GM21367 (cell line): ENCODE measurements around the gene SLC16A3.

Experiments used
- ATAC-seq: cut with Tn5 transposase; IDR thresholded peaks from one replicate; pipeline ENCODE4 v1.9.1; 2021; ENCODE audit not compliant: unreplicated experiment

The SLC16A3 gene

DNA sequence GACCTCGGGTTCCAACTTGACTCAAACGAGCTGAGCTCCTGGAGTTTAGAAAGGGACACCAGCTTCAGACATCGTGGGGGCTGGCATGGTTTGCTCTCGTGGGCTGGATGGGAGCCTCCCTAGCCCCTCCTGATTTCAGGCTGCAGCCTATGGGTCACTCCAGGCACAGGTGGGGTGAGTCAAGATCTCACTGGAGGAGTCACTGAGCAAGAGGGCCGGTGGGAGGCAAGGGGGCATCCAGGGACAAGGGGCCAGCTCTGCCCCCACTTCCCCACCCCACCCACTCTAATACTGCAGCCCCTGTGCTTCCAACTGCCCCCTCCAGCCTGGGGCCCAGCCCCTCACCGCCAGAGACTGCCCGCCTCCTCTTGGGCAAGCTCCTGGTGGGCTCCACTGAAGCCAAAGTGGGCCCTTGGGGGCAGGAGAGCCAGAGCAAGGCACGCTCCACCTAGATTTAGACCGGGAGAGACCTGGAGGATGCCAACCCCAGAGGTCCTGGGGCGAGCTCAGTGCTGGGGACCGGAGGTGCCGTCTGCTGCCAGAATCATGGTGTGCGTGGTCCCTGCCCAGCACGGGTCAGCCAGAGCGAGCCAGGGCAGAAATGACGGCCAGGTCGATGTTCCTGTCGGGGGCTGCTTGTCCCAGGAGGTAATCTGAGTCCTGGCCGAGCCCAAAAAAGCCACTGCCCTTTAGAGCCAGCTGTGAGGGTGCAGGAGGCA is 6.4 kb downstream of the SLC16A3 start:
- no peak for ATAC-seq

DNA sequence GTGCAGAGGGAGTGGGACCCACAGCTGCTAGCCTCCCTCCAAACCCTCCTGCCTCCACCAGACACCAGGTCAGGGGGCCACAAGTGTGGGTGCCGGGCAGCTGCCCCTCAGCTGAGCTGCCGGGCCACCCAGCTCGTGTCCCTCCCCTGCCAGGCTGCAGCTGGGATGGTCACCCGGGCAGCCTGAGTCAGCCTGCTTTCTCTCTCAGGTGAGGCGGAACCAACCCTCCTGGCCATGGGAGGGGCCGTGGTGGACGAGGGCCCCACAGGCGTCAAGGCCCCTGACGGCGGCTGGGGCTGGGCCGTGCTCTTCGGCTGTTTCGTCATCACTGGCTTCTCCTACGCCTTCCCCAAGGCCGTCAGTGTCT is 6.9 kb downstream of the SLC16A3 start:
- no peak for ATAC-seq

DNA sequence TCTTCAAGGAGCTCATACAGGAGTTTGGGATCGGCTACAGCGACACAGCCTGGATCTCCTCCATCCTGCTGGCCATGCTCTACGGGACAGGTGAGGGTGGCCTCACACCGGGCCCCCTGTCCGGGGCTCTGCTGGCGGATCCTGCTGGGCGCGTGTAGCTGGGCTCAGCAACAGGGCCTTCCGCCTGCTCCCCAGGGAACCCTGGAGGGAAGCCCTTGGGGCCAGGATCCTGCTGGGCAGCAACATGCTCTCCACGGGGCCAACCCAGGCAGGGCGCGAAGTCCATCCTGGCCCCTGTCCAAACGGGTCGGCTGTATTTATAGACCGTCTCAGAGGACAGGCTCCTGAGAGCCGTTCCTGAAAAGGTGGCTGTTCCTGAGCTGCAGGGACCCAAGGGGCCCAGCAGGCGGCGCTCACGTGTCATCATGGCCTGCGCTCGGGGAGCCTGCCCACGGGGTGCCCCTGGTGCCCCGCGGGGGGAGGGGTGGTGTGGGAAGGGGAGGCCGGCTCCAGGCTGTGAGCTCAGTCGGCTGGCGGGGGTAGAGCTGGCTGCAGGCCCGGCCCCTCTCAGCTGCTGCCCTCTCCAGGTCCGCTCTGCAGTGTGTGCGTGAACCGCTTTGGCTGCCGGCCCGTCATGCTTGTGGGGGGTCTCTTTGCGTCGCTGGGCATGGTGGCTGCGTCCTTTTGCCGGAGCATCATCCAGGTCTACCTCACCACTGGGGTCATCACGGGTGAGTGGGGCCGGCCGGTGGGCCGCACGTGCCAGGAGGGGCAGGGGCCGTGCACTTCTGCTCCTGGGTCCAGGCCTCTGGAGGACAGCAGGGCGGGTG is 7.5 kb downstream of the SLC16A3 start:
- no peak for ATAC-seq

DNA sequence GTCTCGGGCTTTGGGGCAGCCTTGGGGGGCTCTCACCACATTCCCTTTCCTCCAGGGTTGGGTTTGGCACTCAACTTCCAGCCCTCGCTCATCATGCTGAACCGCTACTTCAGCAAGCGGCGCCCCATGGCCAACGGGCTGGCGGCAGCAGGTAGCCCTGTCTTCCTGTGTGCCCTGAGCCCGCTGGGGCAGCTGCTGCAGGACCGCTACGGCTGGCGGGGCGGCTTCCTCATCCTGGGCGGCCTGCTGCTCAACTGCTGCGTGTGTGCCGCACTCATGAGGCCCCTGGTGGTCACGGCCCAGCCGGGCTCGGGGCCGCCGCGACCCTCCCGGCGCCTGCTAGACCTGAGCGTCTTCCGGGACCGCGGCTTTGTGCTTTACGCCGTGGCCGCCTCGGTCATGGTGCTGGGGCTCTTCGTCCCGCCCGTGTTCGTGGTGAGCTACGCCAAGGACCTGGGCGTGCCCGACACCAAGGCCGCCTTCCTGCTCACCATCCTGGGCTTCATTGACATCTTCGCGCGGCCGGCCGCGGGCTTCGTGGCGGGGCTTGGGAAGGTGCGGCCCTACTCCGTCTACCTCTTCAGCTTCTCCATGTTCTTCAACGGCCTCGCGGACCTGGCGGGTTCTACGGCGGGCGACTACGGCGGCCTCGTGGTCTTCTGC is 8.4 kb downstream of the SLC16A3 start:
- no peak for ATAC-seq

DNA sequence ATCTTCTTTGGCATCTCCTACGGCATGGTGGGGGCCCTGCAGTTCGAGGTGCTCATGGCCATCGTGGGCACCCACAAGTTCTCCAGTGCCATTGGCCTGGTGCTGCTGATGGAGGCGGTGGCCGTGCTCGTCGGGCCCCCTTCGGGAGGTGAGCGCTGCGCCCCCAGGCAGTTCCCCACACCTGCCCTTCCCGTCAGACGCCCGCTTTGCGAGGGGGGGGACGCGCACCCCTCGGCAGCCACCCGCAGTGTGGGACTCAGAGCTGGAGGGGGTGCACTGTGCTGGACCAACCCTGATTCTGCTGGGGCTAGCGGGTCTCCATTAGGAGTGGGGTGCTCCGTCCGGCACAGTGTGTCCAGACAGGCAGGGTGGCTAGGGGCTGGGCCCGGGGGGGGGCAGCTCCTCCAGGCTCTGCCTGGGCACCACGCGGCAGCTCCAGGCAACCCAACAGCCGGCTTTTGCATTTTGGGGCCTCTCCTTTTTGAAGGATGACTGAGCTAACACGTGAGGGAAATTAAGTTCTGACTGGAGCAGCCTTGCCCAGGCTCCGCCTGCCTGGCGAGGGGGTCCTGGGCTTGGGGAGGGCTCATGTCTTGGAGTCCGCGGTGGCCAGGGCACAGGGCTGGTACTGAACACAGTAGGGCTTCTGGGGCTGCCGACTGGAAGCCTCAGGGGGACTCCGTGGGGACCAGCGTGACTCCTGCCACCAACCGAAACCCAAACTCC is 9.1 kb downstream of the SLC16A3 start:
- ATAC-seq: no peak

DNA sequence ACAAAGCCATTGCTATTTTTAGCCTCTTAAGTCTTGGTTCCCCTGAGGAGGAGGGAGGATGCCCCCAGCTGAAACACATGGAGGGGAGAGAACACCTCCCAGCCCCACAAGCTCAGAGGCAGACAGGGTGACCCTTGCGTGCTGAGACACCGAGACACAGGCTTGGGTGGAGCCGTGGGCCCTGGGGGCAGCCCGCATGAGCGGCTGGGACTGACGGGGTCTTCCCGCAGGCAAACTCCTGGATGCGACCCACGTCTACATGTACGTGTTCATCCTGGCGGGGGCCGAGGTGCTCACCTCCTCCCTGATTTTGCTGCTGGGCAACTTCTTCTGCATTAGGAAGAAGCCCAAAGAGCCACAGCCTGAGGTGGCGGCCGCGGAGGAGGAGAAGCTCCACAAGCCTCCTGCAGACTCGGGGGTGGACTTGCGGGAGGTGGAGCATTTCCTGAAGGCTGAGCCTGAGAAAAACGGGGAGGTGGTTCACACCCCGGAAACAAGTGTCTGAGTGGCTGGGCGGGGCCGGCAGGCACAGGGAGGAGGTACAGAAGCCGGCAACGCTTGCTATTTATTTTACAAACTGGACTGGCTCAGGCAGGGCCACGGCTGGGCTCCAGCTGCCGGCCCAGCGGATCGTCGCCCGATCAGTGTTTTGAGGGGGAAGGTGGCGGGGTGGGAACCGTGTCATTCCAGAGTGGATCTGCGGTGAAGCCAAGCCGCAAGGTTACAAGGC is 9.8 kb downstream of the SLC16A3 start:
- ATAC-seq: no peak

DNA sequence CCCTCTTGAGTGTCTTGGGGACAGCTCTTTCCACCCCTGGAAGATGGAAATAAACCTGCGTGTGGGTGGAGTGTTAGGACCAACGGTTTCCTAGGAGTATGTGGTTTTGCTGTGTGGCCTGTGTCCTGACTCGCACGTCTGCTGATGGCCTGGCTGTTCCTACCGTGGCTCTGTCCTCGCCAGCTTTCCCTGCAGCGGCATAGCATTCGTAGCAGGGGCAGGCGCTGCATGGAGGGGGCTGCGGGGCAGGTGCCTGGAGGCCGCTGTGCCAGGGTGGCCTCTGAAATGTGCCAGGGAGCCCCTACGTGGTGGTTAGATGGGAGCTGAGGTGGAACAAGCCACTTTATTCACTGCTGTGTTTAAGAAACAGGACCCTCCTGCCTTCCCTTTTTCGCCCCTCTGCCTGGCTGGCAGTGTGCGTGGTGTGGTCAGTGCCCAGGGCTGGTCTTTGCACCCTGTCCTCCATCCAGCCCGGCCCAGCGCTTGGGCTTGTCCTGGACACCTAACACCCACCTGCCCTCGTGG is 10.6 kb downstream of the SLC16A3 start:
- ATAC-seq: no peak

DNA sequence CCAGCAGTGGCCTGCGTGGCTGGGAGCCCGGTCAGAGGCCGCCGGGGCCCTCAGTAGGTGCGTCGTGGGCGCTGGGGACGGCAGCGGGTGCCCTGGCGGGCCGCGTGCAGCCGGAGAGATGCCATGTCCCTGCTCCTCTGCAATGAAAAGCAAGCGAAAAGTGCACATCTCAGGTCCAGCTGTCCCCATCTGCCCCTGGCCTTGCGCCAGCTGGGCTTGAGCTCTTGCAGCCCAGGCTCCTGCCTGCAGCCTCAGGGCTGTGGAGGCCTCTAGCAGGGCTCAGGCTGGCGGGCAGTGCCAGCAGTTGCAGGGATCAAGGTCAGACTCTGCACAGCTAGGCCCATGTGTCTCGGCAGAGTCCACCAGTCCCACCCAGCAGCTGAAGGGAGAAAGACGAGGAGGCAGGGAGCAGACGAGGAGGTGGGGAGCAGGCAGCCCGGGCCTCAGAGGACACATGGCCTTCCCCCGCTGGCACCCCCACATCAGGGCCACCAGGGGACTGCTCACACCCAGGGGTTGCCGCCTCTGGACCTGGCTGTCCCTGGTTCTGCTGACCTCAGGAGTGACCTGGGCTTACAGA is 11.2 kb downstream of the SLC16A3 start:
- no peak for ATAC-seq

DNA sequence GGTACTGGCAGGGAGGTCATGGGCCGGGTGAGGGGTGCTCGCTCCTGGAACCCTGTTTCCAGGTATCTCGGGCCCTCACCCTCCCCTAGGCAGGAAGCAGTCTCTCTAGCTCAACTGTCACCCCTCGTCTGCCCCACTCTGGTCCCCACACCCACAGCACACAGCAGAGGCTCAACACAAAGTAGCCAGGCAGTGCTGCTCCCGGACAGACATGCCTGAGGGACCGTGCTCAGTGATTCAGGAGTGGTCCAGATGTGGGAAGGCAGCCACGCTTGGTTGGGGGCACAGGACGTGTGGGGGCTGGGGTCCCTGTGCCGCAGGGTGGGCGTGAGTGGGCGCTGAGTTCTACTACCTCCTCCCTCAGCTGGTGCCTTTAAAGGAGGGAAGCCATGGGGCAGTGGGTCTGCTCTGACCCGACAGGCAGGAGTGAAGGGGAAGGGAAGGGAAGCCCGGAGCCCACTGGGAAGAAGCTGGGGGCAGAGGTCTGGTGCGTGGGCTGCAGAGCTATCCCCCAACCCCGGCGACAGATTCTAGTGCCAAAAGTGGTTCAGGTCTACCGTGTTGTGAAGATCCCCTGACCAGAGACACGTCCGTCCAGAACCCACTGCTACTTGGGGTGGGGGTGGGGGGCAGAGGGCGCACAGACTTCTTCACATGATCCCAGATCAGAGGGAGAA is 11.8 kb downstream of the SLC16A3 start:
- ATAC-seq: no peak

DNA sequence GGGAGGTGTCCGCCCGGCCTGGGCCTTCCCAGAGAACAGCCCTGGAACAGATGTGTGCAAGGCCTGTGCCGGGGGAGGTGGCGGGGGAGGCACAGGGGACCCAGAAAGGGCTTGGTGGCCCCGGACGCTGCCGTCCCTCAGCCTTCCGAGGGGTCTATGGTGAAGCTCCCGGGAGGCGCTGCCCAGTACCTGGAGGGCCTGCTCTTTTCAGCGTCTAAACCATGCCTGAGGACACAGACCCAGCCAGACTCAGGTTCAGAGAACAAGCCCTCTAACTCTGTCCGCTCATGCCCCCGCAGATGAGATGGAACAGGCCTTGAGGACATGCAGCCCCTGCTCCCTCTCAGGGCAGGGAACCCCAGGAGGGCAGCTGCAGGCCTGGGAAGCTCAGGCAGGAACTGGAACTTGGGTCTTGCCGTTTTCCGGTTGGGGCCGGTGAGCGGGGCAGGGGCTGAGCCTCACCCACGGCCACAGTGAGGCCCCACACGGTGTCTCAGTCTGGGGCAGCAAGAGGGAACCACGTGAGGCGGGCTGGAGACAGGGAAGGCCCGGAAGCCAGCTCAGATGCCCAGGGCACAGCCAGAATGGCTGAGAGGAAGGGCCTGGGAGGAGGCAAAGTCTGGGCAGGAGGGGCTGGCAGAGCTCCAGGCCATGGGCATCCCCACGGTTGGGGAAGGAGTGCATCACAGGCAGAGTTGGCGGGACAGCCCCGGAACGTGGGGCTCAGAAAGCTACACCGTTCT is 12.5 kb downstream of the SLC16A3 start:
- no peak for ATAC-seq

DNA sequence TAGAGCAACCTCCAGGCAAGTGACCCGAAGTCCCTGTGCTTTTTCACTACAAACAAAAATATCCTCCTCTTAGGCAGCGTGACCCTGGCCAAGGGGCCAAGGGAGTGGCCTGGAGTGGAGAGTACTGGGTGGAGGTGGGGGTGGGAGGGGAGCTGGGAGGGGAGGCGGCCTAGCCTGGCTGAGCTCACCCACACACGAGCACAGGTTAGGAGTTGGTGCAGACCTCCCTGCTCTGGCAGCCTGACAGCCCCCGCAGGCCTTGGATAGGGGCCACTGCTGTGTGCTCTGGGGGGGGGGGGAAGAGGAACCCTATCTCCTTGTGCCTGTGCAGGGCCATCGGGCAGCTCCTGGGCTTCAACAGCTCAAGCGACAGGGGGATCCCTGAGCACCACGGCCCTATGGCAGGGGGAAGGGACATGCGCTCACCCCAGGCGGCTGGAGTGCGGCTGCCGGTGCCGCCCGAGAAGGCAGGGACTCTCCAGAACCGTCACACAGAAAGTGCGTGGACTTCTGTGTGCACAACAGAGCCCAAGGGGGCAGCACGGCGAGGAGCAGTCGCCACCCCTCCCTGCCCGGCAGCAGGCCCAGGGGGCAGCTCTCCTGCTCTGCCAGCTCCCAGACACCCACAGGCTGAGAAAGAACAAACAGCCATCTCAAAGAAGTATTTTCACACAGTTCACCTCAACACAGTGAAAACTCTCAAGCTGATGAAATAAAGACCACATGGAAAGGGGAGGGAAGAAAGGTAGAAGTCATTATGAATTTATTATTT is 13.3 kb downstream of the SLC16A3 start:
- ATAC-seq: no peak

DNA sequence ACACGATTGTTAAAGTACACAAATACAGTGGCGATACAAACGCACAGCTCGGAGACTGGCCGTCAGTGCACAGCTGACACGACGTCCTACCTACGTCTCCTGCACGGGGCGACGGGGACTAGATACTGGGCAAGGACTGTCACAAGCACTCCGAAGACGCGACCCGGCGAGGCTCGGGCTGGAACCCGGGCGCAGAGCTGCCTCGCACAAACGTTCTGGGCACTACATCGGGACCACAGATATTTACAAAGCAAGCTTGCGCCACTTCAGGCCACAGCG is 13.8 kb downstream of the SLC16A3 start:
- no peak for ATAC-seq

DNA sequence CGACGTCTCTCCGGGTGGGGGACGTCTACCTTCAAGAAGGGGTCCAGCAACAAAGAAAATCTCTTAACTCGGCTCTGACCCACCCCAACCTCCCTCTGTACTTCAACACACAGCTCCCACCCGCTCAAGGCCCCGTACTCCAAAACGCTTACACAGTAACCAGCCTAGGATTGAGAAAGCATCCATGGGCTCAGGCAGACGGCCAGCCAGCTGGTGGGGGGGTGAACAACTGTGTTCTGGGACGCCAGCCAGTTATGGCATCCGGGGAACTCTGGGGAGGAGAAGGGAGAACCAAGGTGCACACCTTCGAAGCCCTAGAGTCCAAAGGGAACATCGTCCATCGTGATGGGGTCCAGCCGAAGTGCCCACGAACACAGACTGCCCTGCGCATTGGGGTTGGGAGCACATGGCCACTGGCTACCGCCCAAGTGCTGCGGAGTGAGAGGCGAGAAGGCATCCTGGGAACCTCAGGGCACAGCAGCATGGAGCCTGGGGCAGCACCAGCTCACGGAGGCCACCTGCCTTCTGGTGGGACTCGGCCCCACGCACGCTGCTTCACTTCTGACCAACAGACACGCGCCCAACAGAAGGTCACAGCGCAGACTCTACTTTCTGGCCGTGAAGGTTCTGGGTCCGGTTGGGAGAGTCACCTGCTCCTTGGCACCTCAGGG is 14.3 kb downstream of the SLC16A3 start:
- no peak for ATAC-seq

DNA sequence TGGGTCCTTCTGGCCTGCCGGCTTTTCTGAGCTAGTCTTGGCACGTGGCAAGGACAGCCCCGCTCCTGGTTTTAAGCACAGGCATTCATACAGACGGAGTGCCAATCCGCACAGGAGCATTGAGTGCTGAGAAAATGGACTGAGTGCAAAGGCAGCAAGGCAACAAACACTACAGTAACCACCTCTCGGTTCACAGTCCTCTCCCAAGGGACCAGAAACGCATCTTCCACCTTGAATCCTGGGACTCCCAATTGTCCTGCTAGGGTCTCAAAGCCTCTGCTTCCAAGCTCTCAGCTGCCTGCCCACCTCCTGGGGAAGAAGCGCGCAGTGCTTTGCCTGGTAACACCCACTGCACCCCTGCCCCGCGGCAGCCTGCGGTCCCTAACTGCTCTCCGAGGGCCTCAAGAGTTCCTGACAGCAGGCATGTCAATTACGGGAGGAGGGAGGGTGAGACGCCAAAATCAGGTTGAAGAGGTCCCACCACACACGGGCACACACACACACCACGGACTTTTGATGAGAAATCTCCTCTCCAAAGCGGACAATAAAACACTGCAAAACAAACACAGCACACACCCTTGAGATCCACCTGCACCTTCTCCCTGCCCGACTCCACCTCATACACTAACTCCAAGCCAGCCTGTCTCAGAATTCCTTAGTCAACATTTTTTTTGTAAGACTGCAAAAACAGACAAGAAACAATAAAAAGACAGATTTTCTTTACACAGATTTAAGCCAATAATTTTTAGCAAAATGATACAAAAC is 15.0 kb downstream of the SLC16A3 start:
- no peak for ATAC-seq

DNA sequence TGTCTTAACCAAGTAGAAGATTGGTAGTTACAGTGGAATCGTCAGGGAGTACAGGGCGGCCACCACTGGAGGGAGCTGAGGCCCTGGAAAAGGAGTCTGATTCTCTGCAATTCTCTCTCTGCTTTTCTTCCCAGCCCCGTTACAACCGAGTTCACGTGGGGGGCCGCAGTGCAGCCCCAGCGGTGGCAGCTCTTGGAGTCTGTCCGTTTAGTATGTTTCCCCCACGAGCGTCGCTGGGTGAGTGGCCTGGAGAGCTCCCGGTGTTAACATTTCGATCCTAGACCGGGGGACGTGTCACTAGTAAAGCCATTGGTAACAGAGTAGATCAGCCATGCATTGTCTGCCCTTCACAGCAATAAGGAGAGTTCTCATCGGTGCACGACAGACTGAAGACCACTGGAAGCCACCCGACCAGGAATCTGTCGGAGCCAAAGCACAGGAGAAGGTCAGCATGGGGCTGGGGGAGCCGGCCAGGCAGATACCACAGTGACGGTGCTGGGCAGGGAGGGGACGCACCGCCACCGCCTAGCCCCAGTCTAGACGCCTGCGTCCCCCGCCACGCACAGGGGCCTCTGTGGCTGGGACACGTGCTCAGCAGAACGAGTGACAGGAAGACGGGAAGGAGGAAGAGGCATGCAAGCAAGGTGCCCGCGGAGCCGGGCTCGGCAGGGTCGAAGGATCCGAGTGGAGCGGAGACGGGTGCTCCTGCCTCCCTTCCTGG is 15.7 kb downstream of the SLC16A3 start:
- no peak for ATAC-seq
